MM.1S (cell line): ENCODE data around the gene WDR72.
A peak's percentile ranks its signal among the peaks of the same experiment; 100 is the strongest.

Source experiments
- EZH2 ChIP-seq: fragments of 300-600 bp; sonication (generic); optimal IDR thresholded peaks from 2 replicates; pipeline ENCODE3; 2017; ENCODE audit warnings: low read depth, mild to moderate bottlenecking, antibody characterized with exemption, low read length, mixed read lengths
- EZH2phosphoT487 ChIP-seq: fragments of 300-600 bp; sonication (generic); IDR thresholded peaks from 2 replicates; pipeline ENCODE4 v1.6.1; 2018; ENCODE audit warnings: antibody characterized with exemption, low read length
- TF ChIP-seq, protein P1 (sequence below): fragments of 300-600 bp; sonication (generic); IDR thresholded peaks from 2 replicates; pipeline ENCODE4 v1.5.1; 2016; ENCODE audit warnings: antibody characterized with exemption, low read length, mixed read lengths

DNA sequence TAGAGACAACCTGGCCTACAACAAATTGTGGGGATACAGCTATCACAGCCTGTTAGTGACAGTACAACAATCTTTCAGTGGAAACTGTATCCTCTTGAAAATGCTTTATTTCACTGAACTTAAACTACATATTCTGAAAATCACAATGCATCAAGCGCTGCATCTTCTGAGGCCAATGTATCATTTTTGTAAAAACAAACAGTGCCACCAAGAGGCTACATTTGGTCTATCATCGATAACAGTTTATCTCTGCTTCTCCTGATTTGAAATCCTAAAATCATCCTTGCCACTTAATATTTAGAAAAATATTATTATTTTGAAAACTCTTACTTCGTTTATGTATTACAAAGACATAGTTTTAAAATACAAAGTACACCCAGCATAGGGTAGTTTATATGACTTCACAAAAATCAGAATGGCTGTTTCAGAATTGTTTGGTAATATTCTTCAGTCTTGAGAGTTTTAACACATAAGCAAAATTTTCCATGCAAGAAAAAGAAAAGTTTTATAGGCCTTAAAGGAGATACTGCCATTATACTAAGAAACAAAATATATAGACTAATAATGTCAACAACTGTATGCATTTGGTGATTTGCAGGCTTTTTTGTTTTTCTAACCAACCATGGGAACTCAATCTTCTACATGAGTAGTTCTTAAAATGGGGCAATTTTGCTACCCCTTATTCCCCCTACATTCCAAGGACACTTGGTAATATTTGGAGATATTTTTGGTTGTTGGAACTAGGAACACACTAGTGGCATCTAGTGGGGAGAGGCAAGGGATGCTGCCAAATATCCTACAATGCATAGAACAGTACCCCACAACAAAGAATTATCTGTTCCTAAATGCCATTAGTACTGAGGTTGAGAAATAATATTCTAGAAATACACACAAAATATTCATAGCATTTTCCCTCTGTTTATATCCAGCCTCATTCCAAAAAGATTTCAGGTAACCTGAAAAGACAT, 42.3 kb downstream of the WDR72 start:
- TF ChIP-seq, protein P1, sequence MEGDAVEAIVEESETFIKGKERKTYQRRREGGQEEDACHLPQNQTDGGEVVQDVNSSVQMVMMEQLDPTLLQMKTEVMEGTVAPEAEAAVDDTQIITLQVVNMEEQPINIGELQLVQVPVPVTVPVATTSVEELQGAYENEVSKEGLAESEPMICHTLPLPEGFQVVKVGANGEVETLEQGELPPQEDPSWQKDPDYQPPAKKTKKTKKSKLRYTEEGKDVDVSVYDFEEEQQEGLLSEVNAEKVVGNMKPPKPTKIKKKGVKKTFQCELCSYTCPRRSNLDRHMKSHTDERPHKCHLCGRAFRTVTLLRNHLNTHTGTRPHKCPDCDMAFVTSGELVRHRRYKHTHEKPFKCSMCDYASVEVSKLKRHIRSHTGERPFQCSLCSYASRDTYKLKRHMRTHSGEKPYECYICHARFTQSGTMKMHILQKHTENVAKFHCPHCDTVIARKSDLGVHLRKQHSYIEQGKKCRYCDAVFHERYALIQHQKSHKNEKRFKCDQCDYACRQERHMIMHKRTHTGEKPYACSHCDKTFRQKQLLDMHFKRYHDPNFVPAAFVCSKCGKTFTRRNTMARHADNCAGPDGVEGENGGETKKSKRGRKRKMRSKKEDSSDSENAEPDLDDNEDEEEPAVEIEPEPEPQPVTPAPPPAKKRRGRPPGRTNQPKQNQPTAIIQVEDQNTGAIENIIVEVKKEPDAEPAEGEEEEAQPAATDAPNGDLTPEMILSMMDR = peak; percentile 34
- TF ChIP-seq EZH2phosphoT487 = no peak
- no peak for TF ChIP-seq EZH2
